Body of pancreas (tissue), 4 donors: ENCODE data around the gene PLCD4. TPM values are rescaled to one million over a fixed set of nuclear protein-coding genes. Genes with fewer than 3 reads are reported as not detected.

Experiments used
- ATAC-seq: fragments of 150-250 bp; one replicate; pipeline ENCODE4 v1.9.1; 2016
- DNase-seq, 4 donors: peaks; one replicate each; pipeline ENCODE4 v3.0.0-alpha.2; 2019
- H3K27ac ChIP-seq, 4 donors: fragments of 200-600 bp; sonication (generic); 1 replicate in 3 of 4; 2 replicates in 1 of 4; pipeline versions ENCODE4 v1.5.1 to v1.6.1; 2016 to 2019; ENCODE audit warnings: mild to moderate bottlenecking in 1 of 4, mixed read lengths in 1 of 4, moderate library complexity in 1 of 4
- H3K27me3 ChIP-seq, 2 donors: fragments of 200-600 bp; sonication (generic); one replicate each; pipeline ENCODE4 v1.6.0; 2016; ENCODE audit warnings: mild to moderate bottlenecking in 1 of 2
- H3K36me3 ChIP-seq, 2 donors: fragments of 200-600 bp; sonication (generic); replicated peaks in 1 of 2; 2 replicates each; pipeline ENCODE4 v1.5.1; 2016; ENCODE audit warnings: low read depth in 2 of 2; ENCODE audit not compliant: insufficient read depth in 1 of 2
- H3K4me1 ChIP-seq: fragments of 200-600 bp; sonication (generic); one replicate; pipeline ENCODE4 v1.6.0; 2016
- H3K4me3 ChIP-seq, 2 donors: fragments of 200-600 bp; sonication (generic); 1 replicate in 1 of 2; 2 replicates in 1 of 2; pipeline ENCODE4 v1.5.1; 2016 to 2019
- H3K9me3 ChIP-seq, 3 donors: fragments of 200-600 bp; sonication (generic); 1 replicate in 2 of 3; 2 replicates in 1 of 3; pipeline ENCODE4 v1.5.1; 2016
- POLR2A ChIP-seq, 3 donors: fragments of 450-650 bp; IDR thresholded peaks; one replicate each; pipeline ENCODE4 v1.6.1; 2016; ENCODE audit warnings: antibody characterized with exemption in 3 of 3, mild to moderate bottlenecking in 2 of 3
- WGBS, 2 donors: methylation state at CpG; one replicate each; pipeline ENCODE4 v1.1.5; 2017; 5-methylcytosine and 5-hydroxymethylcytosine counted together
- intact Hi-C: fragments of 100-400 bp; cut with DNase I; formaldehyde crosslinking; loops from one replicate; pipeline ENCODE4 v1.15.1; 2023
- total RNA-seq, 2 donors: library from RNA; depleted of rRNA; stranded (reverse); fragments of >200 nt; gene quantifications; one replicate each; pipeline ENCODE4 v1.1.0, GENCODE V29; 2016
- TF ChIP-seq, protein P1 (sequence below), 7 experiments: fragments of 450-650 bp in 4 of 7; fragments of 200-600 bp in 3 of 7; sonication (generic) in 3 of 7; IDR thresholded peaks; one replicate each; pipeline ENCODE4 v1.5.1; 2016 to 2019; ENCODE audit warnings: antibody characterized with exemption in 7 of 7

PLCD4 gene
- total RNA-seq, 2 donors from 2014 or later, result 0.52 TPM; not detected in 1

DNA sequence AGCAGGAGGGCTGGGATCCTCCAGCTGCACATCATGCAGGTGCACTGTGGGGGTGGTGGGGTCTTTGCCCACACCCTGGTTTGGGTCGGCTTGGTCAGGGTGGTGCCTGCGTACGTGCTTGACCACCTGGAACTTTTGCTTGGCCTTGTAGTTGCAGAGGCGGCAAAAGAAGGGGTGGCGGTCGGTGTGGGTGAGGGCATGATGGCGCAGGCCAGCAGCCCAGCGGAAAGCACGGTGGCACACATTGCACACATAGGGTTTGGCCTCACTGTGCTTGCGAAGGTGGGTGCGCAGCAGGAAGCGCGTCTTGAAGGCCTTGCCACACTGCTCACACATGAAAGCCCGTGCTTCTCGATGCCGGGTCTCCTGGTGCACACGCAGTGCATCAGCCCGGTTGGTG is 30.7 kb downstream of the PLCD4 start:
- intact Hi-C loops, result no loop called here
- no peaks in the 10 kb centered on the region for H3K27me3 ChIP-seq
- no peaks in the 10 kb centered on the region for H3K9me3 ChIP-seq
- 94 to 100% methylated on average over 4 to 18 of the region's 18 CpGs for WGBS, 2 donors
- no peak for TF ChIP-seq POLR2A (IDR thresholded peaks at IDR 0.05)
- TF ChIP-seq, protein P1, sequence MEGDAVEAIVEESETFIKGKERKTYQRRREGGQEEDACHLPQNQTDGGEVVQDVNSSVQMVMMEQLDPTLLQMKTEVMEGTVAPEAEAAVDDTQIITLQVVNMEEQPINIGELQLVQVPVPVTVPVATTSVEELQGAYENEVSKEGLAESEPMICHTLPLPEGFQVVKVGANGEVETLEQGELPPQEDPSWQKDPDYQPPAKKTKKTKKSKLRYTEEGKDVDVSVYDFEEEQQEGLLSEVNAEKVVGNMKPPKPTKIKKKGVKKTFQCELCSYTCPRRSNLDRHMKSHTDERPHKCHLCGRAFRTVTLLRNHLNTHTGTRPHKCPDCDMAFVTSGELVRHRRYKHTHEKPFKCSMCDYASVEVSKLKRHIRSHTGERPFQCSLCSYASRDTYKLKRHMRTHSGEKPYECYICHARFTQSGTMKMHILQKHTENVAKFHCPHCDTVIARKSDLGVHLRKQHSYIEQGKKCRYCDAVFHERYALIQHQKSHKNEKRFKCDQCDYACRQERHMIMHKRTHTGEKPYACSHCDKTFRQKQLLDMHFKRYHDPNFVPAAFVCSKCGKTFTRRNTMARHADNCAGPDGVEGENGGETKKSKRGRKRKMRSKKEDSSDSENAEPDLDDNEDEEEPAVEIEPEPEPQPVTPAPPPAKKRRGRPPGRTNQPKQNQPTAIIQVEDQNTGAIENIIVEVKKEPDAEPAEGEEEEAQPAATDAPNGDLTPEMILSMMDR (IDR thresholded peaks at IDR 0.05), result no peak
- no peaks in the 10 kb centered on the region for H3K4me1 ChIP-seq
- no peak for ATAC-seq
- no peak for DNase-seq
- H3K36me3 ChIP-seq, result peaks cover 8 to 45% of the 10 kb centered on the region in 2 donors
- no peak overlapping the region for H3K27ac ChIP-seq
- H3K4me3 ChIP-seq, result no peak overlapping the region

DNA sequence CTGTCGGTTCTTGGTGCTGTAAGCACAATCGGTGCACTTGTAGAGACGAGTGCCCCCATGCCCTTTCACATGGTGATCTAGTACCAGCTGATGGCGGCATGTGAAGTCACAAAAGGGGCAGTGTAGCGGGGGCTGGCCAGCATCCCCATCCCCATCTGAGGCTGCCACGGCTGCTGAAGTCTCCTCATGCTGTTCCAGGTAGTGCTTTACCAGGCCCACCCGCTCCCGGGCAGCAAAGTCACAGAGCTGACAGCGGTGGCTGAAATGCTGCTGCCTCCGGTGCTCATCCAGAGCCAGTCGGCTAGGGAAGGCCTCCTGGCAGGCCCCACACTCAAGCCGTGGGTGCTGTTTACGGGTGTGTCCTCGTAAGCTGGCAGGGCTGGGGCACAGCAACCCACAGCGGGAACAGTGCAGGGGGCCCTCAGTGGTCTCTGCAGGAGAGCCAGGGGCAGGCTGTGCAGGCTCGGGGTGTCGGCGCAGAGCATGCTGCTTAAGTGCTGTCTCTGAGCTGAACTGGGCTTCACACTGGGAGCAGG is 34.5 kb downstream of the PLCD4 start:
- H3K4me3 ChIP-seq, result no peak overlapping the region
- TF ChIP-seq, protein P1 (IDR thresholded peaks at IDR 0.05), result no peak
- no peak for TF ChIP-seq POLR2A (IDR thresholded peaks at IDR 0.05)
- WGBS, 2 donors, result 85 to 92% methylated on average over 4 to 18 of the region's 18 CpGs
- H3K4me1 ChIP-seq, result peaks cover 16% of the 10 kb centered on the region
- DNase-seq (no peak), ATAC-seq (no peak)
- H3K9me3 ChIP-seq, result no peaks in the 10 kb centered on the region
- H3K36me3 ChIP-seq, result peaks cover 8 to 48% of the 10 kb centered on the region in 2 donors
- no peak overlapping the region for H3K27ac ChIP-seq
- H3K27me3 ChIP-seq, result no peaks in the 10 kb centered on the region
- intact Hi-C loops, result loop anchor here (10.0 kb wide), 1 partner anchor 227 kb away; the partner anchor contains the start of gene VIL1

DNA sequence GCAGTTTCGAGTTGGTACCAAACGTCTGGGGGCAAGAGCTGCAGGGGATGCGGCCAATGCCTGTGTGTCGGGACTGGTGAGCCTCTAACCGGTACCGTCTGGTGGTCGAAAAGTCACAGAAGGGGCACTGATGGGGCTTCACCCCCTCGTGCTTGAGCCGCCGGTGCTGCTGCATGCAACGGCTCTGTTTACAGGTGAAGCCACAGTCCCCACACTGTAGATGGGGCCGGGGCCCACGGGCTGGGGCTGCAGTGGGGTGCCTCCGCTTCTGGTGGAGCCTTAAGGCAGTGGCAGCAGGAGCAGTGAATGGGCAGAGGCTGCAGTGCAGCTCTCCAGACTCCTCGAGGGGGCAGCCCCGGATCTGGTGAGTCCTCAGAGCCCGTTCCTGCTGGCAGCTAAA is 35.1 kb downstream of the PLCD4 start:
- peaks cover 8 to 46% of the 10 kb centered on the region in 2 donors for H3K36me3 ChIP-seq
- TF ChIP-seq, protein P1 (IDR thresholded peaks at IDR 0.05), result no peak
- no peak for TF ChIP-seq POLR2A (IDR thresholded peaks at IDR 0.05)

DNA sequence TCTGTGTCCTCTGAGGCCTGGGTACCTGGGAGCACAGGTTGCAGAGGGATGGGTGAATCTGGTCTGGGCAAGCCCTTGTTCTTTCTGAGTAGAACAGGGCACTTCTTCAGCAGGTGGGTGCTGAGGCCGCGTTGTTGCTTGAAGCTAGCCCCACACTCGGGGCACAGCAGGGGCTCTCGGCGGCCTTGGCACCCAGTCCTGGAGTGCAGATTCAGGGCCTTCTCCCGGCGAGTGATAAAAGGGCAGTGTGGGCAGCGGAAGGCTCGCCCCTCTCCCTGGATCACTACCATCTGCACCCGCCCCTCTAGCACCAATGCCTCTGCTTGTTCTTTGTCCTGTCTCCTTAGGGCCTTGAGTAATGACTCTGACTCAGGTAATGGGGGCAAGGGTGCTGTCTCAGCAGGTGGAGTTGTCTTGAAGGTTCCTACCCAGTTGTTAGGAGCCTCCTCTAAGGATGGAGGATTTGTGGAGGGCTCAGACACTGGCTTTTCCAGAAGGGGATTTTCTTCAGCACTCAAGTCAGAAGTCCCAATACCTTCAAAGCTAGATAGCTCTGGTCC is 36.1 kb downstream of the PLCD4 start:
- Histone ChIP-seq H3K27me3 (no peaks in the 10 kb centered on the region), H3K27ac (peak overlapping the region in 3 of 4 donors; percentile 54 to 69 (median 63)), H3K4me1 (peaks cover 16% of the 10 kb centered on the region), H3K36me3 (peaks cover 0 to 45% of the 10 kb centered on the region in 2 donors), H3K4me3 (no peak overlapping the region), H3K9me3 (no peaks in the 10 kb centered on the region)
- no peak for ATAC-seq
- WGBS, 2 donors, result 70 to 94% methylated on average over 3 to 10 of the region's 10 CpGs
- no peak for DNase-seq
- intact Hi-C loops, result loop anchor here (10.0 kb wide), 1 partner anchor 229 kb away; the partner anchor contains the start of gene VIL1
- TF ChIP-seq, protein P1 (IDR thresholded peaks at IDR 0.05), result no peak

More for the DNA sequence above, 35.1 kb downstream of the PLCD4 start:
- DNase-seq, result no peak
- intact Hi-C loops, result loop anchor here (10.0 kb wide), 1 partner anchor 228 kb away; the partner anchor contains the start of gene VIL1
- H3K9me3 ChIP-seq, result no peaks in the 10 kb centered on the region
- no peak for ATAC-seq
- H3K27me3 ChIP-seq, result no peaks in the 10 kb centered on the region
- WGBS, 2 donors, result 86 to 100% methylated on average over 7 to 17 of the region's 17 CpGs
- no peak overlapping the region for H3K27ac ChIP-seq
- no peak overlapping the region for H3K4me3 ChIP-seq
- H3K4me1 ChIP-seq, result peaks cover 16% of the 10 kb centered on the region
